A549 (cell line): ENCODE data around the gene FBXL22. TPM values are rescaled to one million over a fixed set of nuclear protein-coding genes. Genes with fewer than 3 reads are reported as not detected.

Experiments used
- ATAC-seq, 2 experiments: fragments of 200-7000 bp in 1 of 2; fragments of >200 bp in 1 of 2; cut with Nextera tagmentation in 1 of 2; cut with Tn5 transposase in 1 of 2; 3 replicates each; pipeline versions ENCODE4 v1.8.0 to v1.9.1; 2018 to 2020; ENCODE audit warnings: mild to moderate bottlenecking in 1 of 2, moderate library complexity in 1 of 2
- CTCF ChIA-PET: fragments of 300-600 bp; sonication (Branson Sonifier 250); formaldehyde crosslinking; extraction: SDS; loops from one replicate; lab custom pipeline; 2021; ENCODE audit warnings: antibody characterized with exemption, inconsistent platforms; lab: Yijun Ruan, JAX
- POLR2A ChIA-PET: fragments of 350-600 bp; formaldehyde crosslinking; extraction: SDS; loops from one replicate; lab custom pipeline; 2021; ENCODE audit warnings: antibody characterized with exemption, inconsistent platforms; lab: Yijun Ruan, JAX
- DNase-seq, 2 experiments: peaks; one replicate each; pipeline versions ENCODE4 v3.0.0 to v3.0.0-alpha.2; 2011 to 2016; ENCODE audit warnings: low read depth in 1 of 2, low spot score in 1 of 2
- FAIRE-seq: peaks from 2 replicates; lab custom pipeline; 2011; peaks lifted over from hg19 to GRCh38; lab: Jason Lieb, UNC
- H3K27ac ChIP-seq, 2 experiments: fragments of >200 bp; sonication (Bioruptor Twin); formaldehyde crosslinking; 3 replicates each; pipeline ENCODE4 v1.5.1; 2016 to 2017
- H3K4me1 ChIP-seq: fragments of >200 bp; sonication (Bioruptor Twin); formaldehyde crosslinking; 3 replicates; pipeline ENCODE4 v1.6.1; 2016
- H3K4me2 ChIP-seq: fragments of >200 bp; sonication (Bioruptor Twin); formaldehyde crosslinking; 3 replicates; pipeline ENCODE4 v1.6.1; 2016
- H3K4me3 ChIP-seq: fragments of >200 bp; sonication (Bioruptor Twin); formaldehyde crosslinking; 3 replicates; pipeline ENCODE4 v1.5.1; 2016
- H3K9me3 ChIP-seq: fragments of >200 bp; sonication (Bioruptor Twin); formaldehyde crosslinking; 3 replicates; pipeline ENCODE4 v1.6.1; 2016
- BHLHE40 ChIP-seq: IDR thresholded peaks from 2 replicates; pipeline ENCODE4 v1.6.1; 2012; ENCODE audit warnings: low read depth, low read length, inconsistent platforms
- EHF ChIP-seq: fragments of 250-450 bp; sonication (Bioruptor Pico); IDR thresholded peaks from 2 replicates; pipeline ENCODE4 v1.5.0; 2020; ENCODE audit warnings: mild to moderate bottlenecking
- EHMT2 ChIP-seq: fragments of 200-600 bp; sonication (generic); IDR thresholded peaks from 2 replicates; pipeline ENCODE4 v1.6.1; 2016; ENCODE audit warnings: antibody characterized with exemption, low read depth, mild to moderate bottlenecking, moderate library complexity
- FOSB ChIP-seq: fragments of 250-450 bp; sonication (Bioruptor Pico); IDR thresholded peaks from 2 replicates; pipeline ENCODE4 v1.5.0; 2020; ENCODE audit warnings: mild to moderate bottlenecking, moderate library complexity
- FOSL2 ChIP-seq, 2 experiments: fragments of 450-650 bp in 1 of 2; fragments of >200 bp in 1 of 2; sonication (Bioruptor Twin) in 1 of 2; formaldehyde crosslinking; IDR thresholded peaks; 2 replicates each; pipeline versions ENCODE4 v1.5.0 to v1.6.1; 2016 to 2020; ENCODE audit warnings: mild to moderate bottlenecking in 1 of 2, moderate library complexity in 1 of 2
- FOXS1 ChIP-seq: fragments of 250-450 bp; sonication (Bioruptor Pico); IDR thresholded peaks from 2 replicates; pipeline ENCODE4 v1.5.0; 2020; ENCODE audit warnings: mild to moderate bottlenecking, moderate library complexity
- GATA3 ChIP-seq: IDR thresholded peaks from 2 replicates; pipeline ENCODE4 v1.6.1; 2012; ENCODE audit warnings: borderline replicate concordance
- HOXA7 ChIP-seq: fragments of 250-450 bp; sonication (Bioruptor Pico); IDR thresholded peaks from 2 replicates; pipeline ENCODE4 v1.5.0; 2020; ENCODE audit warnings: mild to moderate bottlenecking, moderate library complexity
- HOXB13 ChIP-seq: fragments of 250-450 bp; sonication (Bioruptor Pico); IDR thresholded peaks from 2 replicates; pipeline ENCODE4 v1.5.0; 2020; ENCODE audit warnings: low read depth, mild to moderate bottlenecking, moderate library complexity
- JUN ChIP-seq, 2 experiments: fragments of >200 bp; sonication (Bioruptor Twin); formaldehyde crosslinking; IDR thresholded peaks; 2 replicates in 1 of 2; 3 replicates in 1 of 2; pipeline ENCODE4 v1.6.1; 2016 to 2017
- JUNB ChIP-seq: fragments of >200 bp; sonication (Bioruptor Twin); formaldehyde crosslinking; IDR thresholded peaks from 2 replicates; pipeline ENCODE4 v1.6.1; 2016
- KDM1A ChIP-seq: fragments of 200-600 bp; sonication (generic); IDR thresholded peaks from 2 replicates; pipeline ENCODE4 v1.6.1; 2016; ENCODE audit warnings: low read depth, mild to moderate bottlenecking
- RAD21 ChIP-seq, 2 experiments: fragments of >200 bp in 1 of 2; sonication (Bioruptor Twin) in 1 of 2; formaldehyde crosslinking in 1 of 2; IDR thresholded peaks in 1 of 2; conservative IDR thresholded peaks in 1 of 2; 2 replicates in 1 of 2; 3 replicates in 1 of 2; pipeline ENCODE4 v1.6.1; 2012 to 2018; ENCODE audit warnings: inconsistent platforms in 1 of 2
- RARB ChIP-seq: fragments of 250-450 bp; sonication (Bioruptor Pico); IDR thresholded peaks from 2 replicates; pipeline ENCODE4 v1.8.0; 2021; ENCODE audit warnings: mild to moderate bottlenecking, moderate library complexity
- RCOR1 ChIP-seq: fragments of 150-350 bp; IDR thresholded peaks from 2 replicates; pipeline ENCODE4 v1.6.1; 2014; ENCODE audit warnings: antibody characterized with exemption, low read length, low read depth
- RFX5 ChIP-seq: fragments of 450-650 bp; IDR thresholded peaks from 2 replicates; pipeline ENCODE4 v1.7.1; 2014; ENCODE audit warnings: antibody characterized with exemption, mild to moderate bottlenecking, moderate library complexity
- TP53 ChIP-seq: fragments of 250-450 bp; sonication (Bioruptor Pico); IDR thresholded peaks from 2 replicates; pipeline ENCODE4 v1.5.0; 2021; ENCODE audit warnings: mild to moderate bottlenecking, moderate library complexity
- ZC3H11A ChIP-seq: fragments of 450-650 bp; IDR thresholded peaks from 2 replicates; pipeline ENCODE4 v1.6.1; 2014; ENCODE audit warnings: antibody characterized with exemption, mild to moderate bottlenecking
- WGBS: methylation state at CpG from one replicate; pipeline ENCODE4 v1.1.6; 2017; ENCODE audit errors: missing lambda C conversion rate; 5-methylcytosine and 5-hydroxymethylcytosine counted together
- polyA plus RNA-seq, 4 experiments: library from polyadenylated mRNA; depleted of rRNA in 3 of 4; stranded (reverse); fragments of >200 nt; fragmentation: RNase III in 1 of 4; extraction: RNeasy Plus Mini Kit Qiagen cat#74134 plus additional on column Dnase treatment in 1 of 4; gene quantifications; 2 replicates in 3 of 4; 3 replicates in 1 of 4; pipeline ENCODE4 v1.2.3, GENCODE V29; 2011 to 2017
- TF ChIP-seq, protein P1 (sequence below): fragments of 250-450 bp; sonication (Bioruptor Pico); IDR thresholded peaks from 2 replicates; pipeline ENCODE4 v1.5.0; 2021; ENCODE audit warnings: mild to moderate bottlenecking, moderate library complexity, borderline replicate concordance
- TF ChIP-seq, protein P2 (sequence below): IDR thresholded peaks from 2 replicates; pipeline ENCODE4 v1.6.1; 2012; ENCODE audit warnings: low read depth, borderline replicate concordance
- TF ChIP-seq, protein P3 (sequence below): fragments of >200 bp; sonication (Bioruptor Twin); formaldehyde crosslinking; IDR thresholded peaks from 2 replicates; pipeline ENCODE4 v1.6.1; 2016

Gene FBXL22
- polyA plus RNA-seq, 2 of the 4 experiments (the other 2 are of a cell fraction), result 0.18 to 0.23 TPM

- TF ChIP-seq RFX5, result no peak
- TF ChIP-seq ZC3H11A, result no peak
- no peak for TF ChIP-seq RCOR1
- TF ChIP-seq BHLHE40, result no peak
- TF ChIP-seq HOXB13 (CRISPR knock-in tag), result no peak
- TF ChIP-seq JUNB, result no peak
- no peak for TF ChIP-seq GATA3
- no peak for TF ChIP-seq KDM1A
- TF ChIP-seq, protein P1, sequence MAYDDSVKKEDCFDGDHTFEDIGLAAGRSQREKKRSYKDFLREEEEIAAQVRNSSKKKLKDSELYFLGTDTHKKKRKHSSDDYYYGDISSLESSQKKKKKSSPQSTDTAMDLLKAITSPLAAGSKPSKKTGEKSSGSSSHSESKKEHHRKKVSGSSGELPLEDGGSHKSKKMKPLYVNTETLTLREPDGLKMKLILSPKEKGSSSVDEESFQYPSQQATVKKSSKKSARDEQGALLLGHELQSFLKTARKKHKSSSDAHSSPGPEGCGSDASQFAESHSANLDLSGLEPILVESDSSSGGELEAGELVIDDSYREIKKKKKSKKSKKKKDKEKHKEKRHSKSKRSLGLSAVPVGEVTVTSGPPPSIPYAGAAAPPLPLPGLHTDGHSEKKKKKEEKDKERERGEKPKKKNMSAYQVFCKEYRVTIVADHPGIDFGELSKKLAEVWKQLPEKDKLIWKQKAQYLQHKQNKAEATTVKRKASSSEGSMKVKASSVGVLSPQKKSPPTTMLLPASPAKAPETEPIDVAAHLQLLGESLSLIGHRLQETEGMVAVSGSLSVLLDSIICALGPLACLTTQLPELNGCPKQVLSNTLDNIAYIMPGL, result no peak
- TF ChIP-seq FOSB, result no peak
- TF ChIP-seq FOXS1, result no peak
- TF ChIP-seq EHF (CRISPR knock-in tag), result no peak
- TF ChIP-seq TP53 (CRISPR knock-in tag), result no peak
- over 99% methylated on average over 6 of the region's 6 CpGs for WGBS
- Histone ChIP-seq H3K27ac (no peak overlapping the region), H3K4me1 (peaks cover 22% of the 10 kb centered on the region), H3K9me3 (no peaks in the 10 kb centered on the region), H3K4me2 (no peak overlapping the region), H3K4me3 (no peak overlapping the region)
- DNase-seq, result no peak
- no peak; a peak in 1 of 6 replicates for ATAC-seq
- FAIRE-seq, result peak; percentile 39
- POLR2A ChIA-PET, result no interaction called here
- CTCF ChIA-PET, result interaction anchor here (0.9 to 4.4 kb wide), 8 partner anchors 11 to 480 kb away, joined by 3 to 44 read pairs (median 5); no protein-coding TSS in a partner anchor
Measured at GRCh38 chr15:63588826-63589225, 8.4 kb upstream of the FBXL22 start.

DNA sequence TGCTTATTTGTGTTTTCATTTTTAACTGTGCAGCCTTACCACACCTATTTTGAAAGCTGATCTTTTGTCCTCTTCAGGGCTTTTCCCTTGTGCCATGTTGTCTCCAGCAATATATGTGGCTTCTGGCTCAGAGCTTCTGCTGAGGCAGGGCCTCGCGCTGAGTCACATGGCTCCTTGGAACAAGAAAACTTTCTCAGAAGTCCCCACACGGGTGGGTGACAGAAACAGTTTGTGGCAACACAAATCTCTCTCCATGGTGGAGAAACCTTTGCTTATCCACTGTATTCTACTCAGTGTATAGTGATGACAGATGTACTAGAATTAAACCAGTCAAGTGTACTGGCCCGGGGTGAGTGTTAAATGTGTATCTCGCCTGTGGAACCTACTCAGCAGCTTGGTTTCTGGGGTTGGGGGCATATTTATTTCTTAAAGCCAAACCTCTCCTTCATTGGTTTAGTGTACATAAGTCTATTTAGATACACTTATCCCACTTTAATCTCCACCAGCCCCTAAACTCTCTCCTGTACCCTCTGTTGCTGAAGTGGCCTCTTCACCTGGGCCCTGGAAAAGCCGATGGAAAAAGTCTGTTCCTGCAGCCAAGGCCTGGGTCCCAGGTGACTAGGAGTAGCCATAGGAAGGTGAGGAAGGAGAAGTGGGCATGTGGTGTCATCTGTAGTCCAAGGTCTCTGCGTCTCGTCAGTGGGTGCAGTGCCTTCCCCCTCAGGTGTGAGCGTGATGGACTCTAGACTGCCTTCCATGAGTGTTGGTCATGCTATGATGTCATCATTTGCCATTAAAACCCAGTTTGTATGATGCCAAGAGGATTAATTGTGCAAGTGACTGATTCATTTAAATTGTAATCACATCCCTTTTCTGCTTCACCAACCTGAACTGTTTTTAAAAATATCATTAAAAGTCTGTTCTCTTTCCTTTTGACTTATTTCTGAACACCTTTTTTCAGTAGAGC lies 3.2 kb upstream of the FBXL22 start:
- no peaks in the 10 kb centered on the region for H3K9me3 ChIP-seq
- no peak overlapping the region for H3K4me3 ChIP-seq
- DNase-seq (no peak), ATAC-seq (no peak), FAIRE-seq (no peak)
- CTCF ChIA-PET, result interaction anchor here (0.7 to 10.7 kb wide), 10 partner anchors 8 to 286 kb away, joined by 3 to 185 read pairs (median 4); no protein-coding TSS in a partner anchor
- 0 out of 5 replicates have a peak, but pooled peaks of 1 of the 2 experiments have one; percentile 17 for TF ChIP-seq JUN (IDR thresholded peaks at IDR 0.05)
- no peak for TF ChIP-seq FOSL2 (IDR thresholded peaks at IDR 0.05)
- TF ChIP-seq FOSL2 (CRISPR knock-in tag; IDR thresholded peaks at IDR 0.05), result 0 out of 2 replicates have a peak, but pooled peaks have one; percentile 8
- 0 out of 2 replicates have a peak, but pooled peaks have one; percentile 6 for TF ChIP-seq GATA3
- no peak for TF ChIP-seq FOXS1
- TF ChIP-seq KDM1A, result no peak
- POLR2A ChIA-PET, result interaction anchor here (1.1 kb wide), 1 partner anchor 10 kb away, joined by 3 read pairs; no protein-coding TSS in a partner anchor
- no peak overlapping the region for H3K4me2 ChIP-seq
- peaks cover 4% of the 10 kb centered on the region; the same call in 1 of the 3 replicates for H3K4me1 ChIP-seq
- WGBS, result 86% methylated on average over 9 of the region's 9 CpGs
- no peak overlapping the region for H3K27ac ChIP-seq

DNA sequence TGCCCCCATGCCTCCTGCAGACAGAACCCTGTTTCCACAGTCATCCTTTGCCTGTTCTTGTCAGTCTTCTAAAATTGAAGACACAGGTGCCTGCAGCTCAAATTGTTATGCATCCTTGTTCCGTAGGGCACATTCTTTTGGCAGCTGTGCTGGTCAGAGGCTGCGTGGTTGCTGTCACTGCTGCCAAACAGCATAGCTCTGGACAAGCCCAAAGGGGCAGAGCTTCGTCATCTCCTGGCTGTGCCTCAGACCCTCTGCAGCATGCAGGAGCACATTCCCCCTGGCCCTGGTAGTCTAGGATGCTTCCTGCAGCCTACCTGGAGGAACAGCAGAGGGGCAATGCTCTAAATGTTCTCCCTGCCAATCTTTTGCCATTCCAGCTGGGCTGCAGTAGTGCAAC lies 2.1 kb upstream of the FBXL22 start:
- Histone ChIP-seq H3K4me2 (no peak overlapping the region), H3K9me3 (no peaks in the 10 kb centered on the region), H3K4me1 (peaks cover 15% of the 10 kb centered on the region; the same call in 2 of the 3 replicates), H3K27ac (no peak overlapping the region), H3K4me3 (no peak overlapping the region)
- ChIA-PET CTCF (interaction anchor here (0.6 to 10.7 kb wide), 7 partner anchors 9 to 287 kb away, joined by 3 to 185 read pairs (median 5); no protein-coding TSS in a partner anchor), POLR2A (no interaction called here)
- WGBS, result 94% methylated on average over 3 of the region's 3 CpGs
- TF ChIP-seq JUN (IDR thresholded peaks at IDR 0.05), result no peak
- 0 out of 2 replicates have a peak, but pooled peaks have one; percentile 23 for TF ChIP-seq HOXA7 (CRISPR knock-in tag)
- TF ChIP-seq RARB, result no peak
- TF ChIP-seq, protein P2, sequence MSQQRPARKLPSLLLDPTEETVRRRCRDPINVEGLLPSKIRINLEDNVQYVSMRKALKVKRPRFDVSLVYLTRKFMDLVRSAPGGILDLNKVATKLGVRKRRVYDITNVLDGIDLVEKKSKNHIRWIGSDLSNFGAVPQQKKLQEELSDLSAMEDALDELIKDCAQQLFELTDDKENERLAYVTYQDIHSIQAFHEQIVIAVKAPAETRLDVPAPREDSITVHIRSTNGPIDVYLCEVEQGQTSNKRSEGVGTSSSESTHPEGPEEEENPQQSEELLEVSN, result no peak
- TF ChIP-seq, protein P3, sequence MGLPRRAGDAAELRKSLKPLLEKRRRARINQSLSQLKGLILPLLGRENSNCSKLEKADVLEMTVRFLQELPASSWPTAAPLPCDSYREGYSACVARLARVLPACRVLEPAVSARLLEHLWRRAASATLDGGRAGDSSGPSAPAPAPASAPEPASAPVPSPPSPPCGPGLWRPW, result no peak
- TF ChIP-seq RAD21 (conservative IDR thresholded peaks at IDR 0.05 in 1 of 2, IDR thresholded peaks at IDR 0.05 in 1 of 2), result no peak
- no peak for TF ChIP-seq ZC3H11A
- no peak for TF ChIP-seq EHMT2
- TF ChIP-seq FOXS1, result no peak
- ATAC-seq (no peak), FAIRE-seq (no peak), DNase-seq (no peak)
